Loucy (cell line): ENCODE results near the gene TIGIT.

Experiments
- H2AFZ ChIP-seq: fragments of 200-600 bp; sonication (generic); 2 replicates; pipeline ENCODE4 v1.6.0; 2016; ENCODE audit warnings: antibody characterized with exemption, mild to moderate bottlenecking, low read length, moderate library complexity
- H3F3A ChIP-seq: fragments of 200-600 bp; 2 replicates; pipeline ENCODE4 v1.6.0; 2016; ENCODE audit warnings: antibody characterized with exemption, low read depth, mild to moderate bottlenecking
- H3K27me3 ChIP-seq: fragments of 200-600 bp; sonication (generic); 2 replicates; pipeline ENCODE4 v1.6.1; 2014; ENCODE audit warnings: low read length, mild to moderate bottlenecking; ENCODE audit not compliant: insufficient read depth, poor library complexity, severe bottlenecking
- H3K36me3 ChIP-seq: fragments of 200-600 bp; sonication (generic); 2 replicates; pipeline ENCODE4 v1.6.1; 2016; ENCODE audit warnings: low read length; ENCODE audit not compliant: insufficient read depth
- H3K4me1 ChIP-seq: fragments of 200-600 bp; sonication (generic); 2 replicates; pipeline ENCODE4 v1.5.1; 2014; ENCODE audit warnings: low read length, mild to moderate bottlenecking; ENCODE audit not compliant: insufficient read depth, poor library complexity, severe bottlenecking
- H3K4me2 ChIP-seq: fragments of 200-600 bp; sonication (generic); 2 replicates; pipeline ENCODE4 v1.6.0; 2014; ENCODE audit warnings: antibody characterized with exemption, low read length, low read depth, mild to moderate bottlenecking; ENCODE audit not compliant: poor library complexity, severe bottlenecking
- H3K4me3 ChIP-seq: fragments of 200-600 bp; sonication (generic); 2 replicates; pipeline ENCODE4 v1.5.1; 2014; ENCODE audit warnings: low read length, mild to moderate bottlenecking, mixed read lengths; ENCODE audit not compliant: poor library complexity, severe bottlenecking
- H3K79me2 ChIP-seq: fragments of 200-600 bp; sonication (generic); 2 replicates; pipeline ENCODE4 v1.6.1; 2014; ENCODE audit warnings: low read length; ENCODE audit not compliant: insufficient read depth
- H3K9ac ChIP-seq: fragments of 200-600 bp; sonication (generic); 2 replicates; pipeline ENCODE4 v1.6.0; 2014; ENCODE audit warnings: mild to moderate bottlenecking, low read depth, low read length, moderate library complexity; ENCODE audit not compliant: poor library complexity, severe bottlenecking
- H3K9me2 ChIP-seq: fragments of 200-600 bp; sonication (generic); replicated peaks from 2 replicates; pipeline ENCODE4 v1.6.1; 2016; ENCODE audit warnings: low read depth, low read length, mixed read lengths
- H3K9me3 ChIP-seq: fragments of 200-600 bp; sonication (generic); 2 replicates; pipeline ENCODE4 v1.6.1; 2014; ENCODE audit warnings: mild to moderate bottlenecking, antibody characterized with exemption, low read length, low read depth; ENCODE audit not compliant: insufficient read depth
- H4K20me1 ChIP-seq: fragments of 200-600 bp; sonication (generic); 2 replicates; pipeline ENCODE4 v1.6.0; 2014; ENCODE audit warnings: antibody characterized with exemption, low read length, mild to moderate bottlenecking; ENCODE audit not compliant: insufficient read depth, poor library complexity, severe bottlenecking
- EZH2phosphoT487 ChIP-seq: fragments of 200-600 bp; IDR thresholded peaks from 2 replicates; pipeline ENCODE4 v1.6.1; 2018; ENCODE audit warnings: antibody characterized with exemption, mild to moderate bottlenecking, moderate library complexity, borderline replicate concordance
- TF ChIP-seq, protein P1 (sequence below): fragments of 200-600 bp; sonication (generic); conservative IDR thresholded peaks from 2 replicates; pipeline ENCODE4 v1.5.1; 2014; ENCODE audit warnings: mild to moderate bottlenecking, antibody characterized with exemption, low read length

The TIGIT gene

DNA sequence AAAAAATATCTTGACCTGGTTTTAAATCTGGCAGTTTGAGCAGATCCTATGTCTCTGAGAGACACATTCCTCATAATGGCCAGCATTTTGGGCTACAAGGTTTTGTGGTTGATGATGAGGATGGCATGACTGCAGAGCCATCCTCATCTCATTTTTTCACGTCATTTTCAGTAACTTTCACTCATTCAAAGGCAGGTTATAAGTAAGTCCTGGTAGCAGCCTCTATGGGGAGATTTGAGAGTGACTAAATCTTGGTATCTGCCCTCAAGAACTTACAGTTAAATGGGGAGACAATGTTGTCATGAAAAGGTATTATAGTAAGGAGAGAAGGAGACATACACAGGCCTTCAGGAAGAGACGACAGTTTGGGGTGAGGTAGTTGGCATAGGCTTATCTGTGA is 14.5 kb downstream of the TIGIT start:
- Histone ChIP-seq H3K4me2 (no peak overlapping the region), H3K27me3 (no peaks in the 10 kb centered on the region), H3K9me3 (no peaks in the 10 kb centered on the region), H3K4me1 (no peaks in the 10 kb centered on the region), H2AFZ (no peak overlapping the region), H3K79me2 (no peaks in the 10 kb centered on the region), H3K9me2 (no peaks in the 10 kb centered on the region), H3K4me3 (no peak overlapping the region), H4K20me1 (no peaks in the 10 kb centered on the region), H3F3A (no peaks in the 10 kb centered on the region), H3K9ac (no peak overlapping the region), H3K36me3 (no peaks in the 10 kb centered on the region)
- TF ChIP-seq EZH2phosphoT487 = no peak
- TF ChIP-seq, protein P1, sequence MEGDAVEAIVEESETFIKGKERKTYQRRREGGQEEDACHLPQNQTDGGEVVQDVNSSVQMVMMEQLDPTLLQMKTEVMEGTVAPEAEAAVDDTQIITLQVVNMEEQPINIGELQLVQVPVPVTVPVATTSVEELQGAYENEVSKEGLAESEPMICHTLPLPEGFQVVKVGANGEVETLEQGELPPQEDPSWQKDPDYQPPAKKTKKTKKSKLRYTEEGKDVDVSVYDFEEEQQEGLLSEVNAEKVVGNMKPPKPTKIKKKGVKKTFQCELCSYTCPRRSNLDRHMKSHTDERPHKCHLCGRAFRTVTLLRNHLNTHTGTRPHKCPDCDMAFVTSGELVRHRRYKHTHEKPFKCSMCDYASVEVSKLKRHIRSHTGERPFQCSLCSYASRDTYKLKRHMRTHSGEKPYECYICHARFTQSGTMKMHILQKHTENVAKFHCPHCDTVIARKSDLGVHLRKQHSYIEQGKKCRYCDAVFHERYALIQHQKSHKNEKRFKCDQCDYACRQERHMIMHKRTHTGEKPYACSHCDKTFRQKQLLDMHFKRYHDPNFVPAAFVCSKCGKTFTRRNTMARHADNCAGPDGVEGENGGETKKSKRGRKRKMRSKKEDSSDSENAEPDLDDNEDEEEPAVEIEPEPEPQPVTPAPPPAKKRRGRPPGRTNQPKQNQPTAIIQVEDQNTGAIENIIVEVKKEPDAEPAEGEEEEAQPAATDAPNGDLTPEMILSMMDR = no peak

DNA sequence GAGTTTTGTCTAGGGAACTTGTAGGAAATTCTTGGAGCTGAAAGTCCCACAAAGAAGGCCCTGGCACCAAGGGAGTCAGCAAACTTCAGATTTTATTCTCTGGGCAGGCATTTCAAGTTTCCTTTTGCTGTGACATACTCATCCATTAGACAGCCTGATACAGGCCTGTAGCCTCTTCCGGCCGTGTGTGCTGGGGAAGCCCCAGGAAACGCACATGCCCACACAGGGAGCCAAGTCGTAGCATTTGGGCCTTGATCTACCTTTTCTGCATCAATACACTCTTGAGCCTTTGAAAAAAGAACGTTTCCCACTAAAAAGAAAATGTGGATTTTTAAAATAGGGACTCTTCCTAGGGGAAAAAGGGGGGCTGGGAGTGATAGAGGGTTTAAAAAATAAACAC is 15.0 kb downstream of the TIGIT start:
- no peak for TF ChIP-seq EZH2phosphoT487
- TF ChIP-seq, protein P1 = no peak
- no peaks in the 10 kb centered on the region for H3K9me3 ChIP-seq
- H3K4me3 ChIP-seq = no peak overlapping the region
- H2AFZ ChIP-seq = no peak overlapping the region
- no peaks in the 10 kb centered on the region for H3K36me3 ChIP-seq
- H3K4me1 ChIP-seq = no peaks in the 10 kb centered on the region
- no peaks in the 10 kb centered on the region for H4K20me1 ChIP-seq
- no peaks in the 10 kb centered on the region for H3K9me2 ChIP-seq
- H3K4me2 ChIP-seq = no peak overlapping the region
- H3F3A ChIP-seq = no peaks in the 10 kb centered on the region
- H3K27me3 ChIP-seq = no peaks in the 10 kb centered on the region
- no peaks in the 10 kb centered on the region for H3K79me2 ChIP-seq
- H3K9ac ChIP-seq = no peak overlapping the region

DNA sequence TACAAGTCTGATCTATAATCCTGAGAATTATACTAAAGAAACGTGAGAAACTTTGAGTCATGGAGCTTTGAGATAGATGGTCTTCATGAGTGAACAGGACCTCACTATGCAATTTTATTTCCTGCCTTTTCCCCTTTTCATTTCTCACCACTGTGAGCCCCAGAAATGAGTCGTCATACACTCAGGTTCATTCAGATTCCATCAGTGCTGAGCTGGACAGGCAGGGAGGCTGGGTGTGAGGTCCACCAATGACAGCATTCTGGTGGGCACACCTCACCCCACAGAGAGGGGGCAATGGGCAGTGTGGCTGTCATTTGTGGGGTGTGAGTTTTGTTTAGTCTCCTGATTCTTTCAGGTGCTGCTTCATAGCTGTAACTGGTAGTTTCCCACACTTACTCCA is 16.9 kb downstream of the TIGIT start:
- Histone ChIP-seq H3K36me3 (no peaks in the 10 kb centered on the region), H3K4me2 (no peak overlapping the region), H3K27me3 (no peaks in the 10 kb centered on the region), H3K4me3 (no peak overlapping the region), H2AFZ (no peak overlapping the region), H4K20me1 (no peaks in the 10 kb centered on the region), H3F3A (no peaks in the 10 kb centered on the region), H3K9ac (no peak overlapping the region), H3K79me2 (no peaks in the 10 kb centered on the region), H3K9me2 (no peaks in the 10 kb centered on the region), H3K9me3 (no peaks in the 10 kb centered on the region), H3K4me1 (no peaks in the 10 kb centered on the region)
- TF ChIP-seq EZH2phosphoT487 = no peak
- TF ChIP-seq, protein P1 = no peak
